K562 (cell line): ENCODE results near the gene BCL2A1. TPM values are rescaled to one million over a fixed set of nuclear protein-coding genes. Genes with fewer than 3 reads are reported as not detected.

Experiments
- ATAC-seq: fragments of 200-7000 bp; cut with Tn5 transposase; 3 replicates; pipeline ENCODE4 v1.9.1; 2020; ENCODE audit warnings: moderate library complexity
- BruUV-seq: library from RNA; stranded (reverse); fragments of 400-500 nt; replicated peaks from 2 replicates; lab custom pipeline; 2021; lab: Mats Ljungman, UMichigan
- CTCF ChIA-PET: fragments of 300-600 bp; formaldehyde crosslinking; extraction: SDS; loops from one replicate; lab custom pipeline; 2021; ENCODE audit warnings: low intra/inter-chr PET ratio; lab: Yijun Ruan, JAX
- POLR2A ChIA-PET: fragments of 300-600, 350-650 bp; sonication (Branson Sonifier 250); formaldehyde crosslinking; extraction: SDS; loops from one replicate; lab custom pipeline; 2021; ENCODE audit warnings: antibody characterized with exemption, inconsistent platforms; lab: Yijun Ruan, JAX
- DNase-seq, 4 experiments: peaks; one replicate each; pipeline versions ENCODE4 v3.0.0 to v3.0.0-alpha.2; 2011 to 2018; ENCODE audit warnings: low spot score in 3 of 4, mixed read lengths in 3 of 4; ENCODE audit errors: extremely low read depth in 1 of 4
- FAIRE-seq: peaks from 2 replicates; lab custom pipeline; 2011; peaks lifted over from hg19 to GRCh38; lab: Jason Lieb, UNC
- H2AFZ ChIP-seq: 2 replicates; pipeline ENCODE4 v1.6.0; 2011; ENCODE audit warnings: low read depth, low read length, control low read depth, inconsistent platforms
- H3K27ac ChIP-seq: fragments of 200-600 bp; 3 replicates; pipeline ENCODE4 v1.8.0; 2011; ENCODE audit warnings: low read depth, mild to moderate bottlenecking, control low read depth, inconsistent platforms, low read length, moderate library complexity, mixed read lengths; ENCODE audit errors: extremely low read depth
- H3K27me3 ChIP-seq, 2 experiments: fragments of 300-600 bp in 1 of 2; 2 replicates in 1 of 2; 3 replicates in 1 of 2; pipeline versions ENCODE4 v1.6.0 to v1.8.0; 2011; ENCODE audit warnings: inconsistent platforms in 2 of 2, low read length in 2 of 2, mild to moderate bottlenecking in 1 of 2, mixed read lengths in 1 of 2, moderate library complexity in 1 of 2; ENCODE audit not compliant: control insufficient read depth in 2 of 2, insufficient read depth in 2 of 2
- H3K36me3 ChIP-seq: fragments of 300-600 bp; 3 replicates; pipeline ENCODE4 v1.8.0; 2011; ENCODE audit warnings: mild to moderate bottlenecking, low read length, inconsistent platforms; ENCODE audit not compliant: control insufficient read depth, insufficient read depth
- H3K4me1 ChIP-seq, 2 experiments: fragments of 200-600 bp in 1 of 2; replicated peaks in 1 of 2; 2 replicates in 1 of 2; 3 replicates in 1 of 2; pipeline versions ENCODE4 v1.5.1 to v1.8.0; 2011; ENCODE audit warnings: inconsistent platforms in 2 of 2, low read length in 2 of 2, mild to moderate bottlenecking in 1 of 2, mixed read lengths in 1 of 2, moderate library complexity in 1 of 2; ENCODE audit not compliant: control insufficient read depth in 2 of 2, insufficient read depth in 2 of 2
- H3K4me2 ChIP-seq: 2 replicates; pipeline ENCODE4 v1.6.1; 2011; ENCODE audit warnings: low read length, control low read depth, inconsistent platforms, mixed read lengths; ENCODE audit not compliant: insufficient read depth
- H3K4me3 ChIP-seq: fragments of 200-600 bp; sonication (generic), shearing (Covaris generic); 2 replicates; pipeline ENCODE4 v1.5.1; 2016; ENCODE audit warnings: control low read depth, inconsistent platforms
- H3K79me2 ChIP-seq: fragments of 200-600 bp; 3 replicates; pipeline ENCODE4 v1.8.0; 2011; ENCODE audit warnings: low read length, inconsistent platforms; ENCODE audit not compliant: control insufficient read depth, insufficient read depth
- H3K9ac ChIP-seq, 2 experiments: 2 replicates each; pipeline versions ENCODE4 v1.6.0 to v1.6.1; 2011; ENCODE audit warnings: low read depth in 2 of 2, low read length in 2 of 2, control low read depth in 1 of 2, inconsistent platforms in 1 of 2, mild to moderate bottlenecking in 1 of 2, mixed read lengths in 1 of 2; ENCODE audit not compliant: insufficient read depth in 1 of 2
- H3K9me1 ChIP-seq: one replicate; pipeline ENCODE4 v1.6.0; 2011; ENCODE audit warnings: inconsistent platforms, mild to moderate bottlenecking, low read length, moderate library complexity; ENCODE audit not compliant: control insufficient read depth, insufficient read depth
- H3K9me3 ChIP-seq: replicated peaks from 2 replicates; pipeline ENCODE4 v1.5.1; 2011; ENCODE audit warnings: low read depth, low read length, inconsistent platforms; ENCODE audit not compliant: control insufficient read depth, insufficient read depth
- H4K20me1 ChIP-seq: replicated peaks from 2 replicates; pipeline ENCODE4 v1.6.1; 2011; ENCODE audit warnings: low read length, inconsistent platforms, mixed read lengths; ENCODE audit not compliant: control insufficient read depth, insufficient read depth
- BDP1 ChIP-seq: IDR thresholded peaks from 3 replicates; pipeline ENCODE4 v1.6.1; 2011; ENCODE audit not compliant: insufficient read length, insufficient read depth
- FOXP4 ChIP-seq: sonication (generic); formaldehyde crosslinking; IDR thresholded peaks from 2 replicates; pipeline ENCODE4 v1.8.0; 2022; ENCODE audit warnings: mild to moderate bottlenecking, missing genetic modification reagents, borderline replicate concordance
- HMBOX1 ChIP-seq: sonication (generic); IDR thresholded peaks from 2 replicates; pipeline ENCODE4 v1.6.1; 2016
- KAT7 ChIP-seq: sonication (generic); formaldehyde crosslinking; IDR thresholded peaks from 2 replicates; pipeline ENCODE4 v1.8.0; 2022; ENCODE audit warnings: missing genetic modification reagents, mild to moderate bottlenecking, borderline replicate concordance
- KLF6 ChIP-seq: fragments of 250-450 bp; sonication (Bioruptor Pico); IDR thresholded peaks from 2 replicates; pipeline ENCODE4 v1.4.0; 2020; ENCODE audit warnings: mild to moderate bottlenecking, moderate library complexity, borderline replicate concordance
- MAZ ChIP-seq, 2 experiments: fragments of 450-650 bp in 1 of 2; sonication (generic) in 1 of 2; formaldehyde crosslinking; IDR thresholded peaks in 1 of 2; conservative IDR thresholded peaks in 1 of 2; 2 replicates each; pipeline versions ENCODE4 v1.4.0 to v1.5.0; 2020; ENCODE audit warnings: mild to moderate bottlenecking in 1 of 2, missing genetic modification reagents in 1 of 2
- MEF2D ChIP-seq: conservative IDR thresholded peaks from 2 replicates; pipeline ENCODE4 v1.6.1; 2016; ENCODE audit warnings: low read depth, missing genetic modification characterization, missing compliant biosample characterization
- NCOA1 ChIP-seq: fragments of 450-650 bp; IDR thresholded peaks from 2 replicates; pipeline ENCODE4 v1.6.1; 2016; ENCODE audit warnings: low read depth
- NCOA4 ChIP-seq: fragments of 450-650 bp; IDR thresholded peaks from 2 replicates; pipeline ENCODE4 v1.6.1; 2018; ENCODE audit warnings: mild to moderate bottlenecking; ENCODE audit not compliant: partially characterized antibody
- PCBP1 ChIP-seq: fragments of 200-400 bp; formaldehyde crosslinking; IDR thresholded peaks from 2 replicates; pipeline ENCODE4 v1.6.1; 2018; ENCODE audit warnings: mild to moderate bottlenecking, low read depth, low read length; ENCODE audit not compliant: poor library complexity, severe bottlenecking
- POLR2G ChIP-seq: fragments of 200-400 bp; formaldehyde crosslinking; IDR thresholded peaks from 2 replicates; pipeline ENCODE4 v1.6.1; 2017; ENCODE audit warnings: low read depth, mild to moderate bottlenecking, antibody characterized with exemption, low read length, moderate library complexity
- SMAD1 ChIP-seq: fragments of 150-350 bp; IDR thresholded peaks from 2 replicates; pipeline ENCODE4 v1.6.1; 2014; ENCODE audit warnings: low read length, low read depth; ENCODE audit not compliant: partially characterized antibody
- THRB ChIP-seq: fragments of 450-650 bp; formaldehyde crosslinking; conservative IDR thresholded peaks from 2 replicates; pipeline ENCODE4 v1.4.0; 2022; ENCODE audit warnings: mild to moderate bottlenecking, missing genetic modification characterization
- ZBED1 ChIP-seq: IDR thresholded peaks from 2 replicates; pipeline ENCODE4 v1.6.1; 2014
- ZC3H4 ChIP-seq: sonication (generic); formaldehyde crosslinking; IDR thresholded peaks from 2 replicates; pipeline ENCODE4 v1.9.0; 2021; ENCODE audit warnings: missing genetic modification reagents, borderline replicate concordance
- ZFP30 ChIP-seq: fragments of 250-450 bp; sonication (Bioruptor Pico); IDR thresholded peaks from 2 replicates; pipeline ENCODE4 v1.8.0; 2022; ENCODE audit warnings: moderate library complexity, mild to moderate bottlenecking, inconsistent platforms, borderline replicate concordance
- ZNF212 ChIP-seq: fragments of 450-650 bp; formaldehyde crosslinking; IDR thresholded peaks from 2 replicates; pipeline ENCODE4 v1.4.0; 2020; ENCODE audit warnings: mild to moderate bottlenecking
- ZNF384 ChIP-seq: IDR thresholded peaks from 2 replicates; pipeline ENCODE4 v1.6.1; 2012; ENCODE audit warnings: low read depth, low read length, improper control_type of control experiment
- ZNF551 ChIP-seq: fragments of 250-450 bp; sonication (Bioruptor Pico); IDR thresholded peaks from 2 replicates; pipeline ENCODE4 v1.5.0; 2021; ENCODE audit warnings: mild to moderate bottlenecking, moderate library complexity
- WGBS: fragments of 100-300 bp; shearing (Covaris generic); methylation state at CpG from one replicate; pipeline ENCODE4 v1.1.6; 2016; ENCODE audit warnings: low coverage, mixed read lengths; ENCODE audit not compliant: insufficient coverage; ENCODE audit errors: missing lambda C conversion rate; 5-methylcytosine and 5-hydroxymethylcytosine counted together
- in situ Hi-C: fragments of 300-500 bp; cut with MboI; formaldehyde crosslinking; loops from 4 replicates; pipeline ENCODE4 v1.15.0; 2018; ENCODE audit warnings: inconsistent platforms, mixed read lengths
- intact Hi-C: fragments of 100-400 bp; cut with micrococcal nuclease; formaldehyde crosslinking; loops from 2 replicates; pipeline ENCODE4 v1.14.2; 2022
- polyA plus RNA-seq, 8 experiments: library from polyadenylated mRNA; depleted of rRNA in 4 of 8; stranded (reverse) in 5 of 8; unstranded in 3 of 8; fragments of >200 nt; fragmentation: Nextera tagmentation in 2 of 8; fragmentation: Illumina TruSeq in 1 of 8; extraction: Ambion mirVana in 2 of 8; extraction: Trizol in 1 of 8; gene quantifications; 2 replicates each; pipeline versions ENCODE4 v1.2.1 to v1.2.3, GENCODE V29; 2011 to 2014; ENCODE audit warnings: inconsistent platforms in 1 of 8, missing spikeins in 1 of 8
- total RNA-seq, 7 experiments: library from RNA; depleted of rRNA in 6 of 7; stranded (reverse); fragments of >200 nt in 6 of 7; fragmentation: Illumina TruSeq in 2 of 7; extraction: Trizol in 2 of 7; gene quantifications; 2 replicates each; pipeline versions ENCODE4 v1.2.1 to v1.2.3, GENCODE V29; 2011 to 2021; ENCODE audit warnings: low replicate concordance in 1 of 7

Gene BCL2A1
- total and polyA plus RNA-seq, 9 of the 15 experiments (the other 6 are each of a cell fraction or from before 2014, with no cell fraction given), result 0.11 to 1.2 (median 0.25) TPM; not detected in 4

- Histone ChIP-seq H3K4me1 (no peaks in the 10 kb centered on the region), H3K36me3 (no peaks in the 10 kb centered on the region), H3K9ac (no peak overlapping the region), H3K9me1 (no peaks in the 10 kb centered on the region), H2AFZ (no peak overlapping the region), H3K79me2 (no peaks in the 10 kb centered on the region), H4K20me1 (no peaks in the 10 kb centered on the region), H3K4me2 (no peak overlapping the region), H3K4me3 (no peak overlapping the region), H3K27ac (no peak overlapping the region), H3K27me3 (no peaks in the 10 kb centered on the region), H3K9me3 (no peaks in the 10 kb centered on the region)
- DNase-seq (no peak), FAIRE-seq (no peak), ATAC-seq (no peak)
- CTCF ChIA-PET, result no interaction called here
- intact Hi-C loops (no loop called here), in situ Hi-C loops (no loop called here)
- BruUV-seq, result no TSS peak
- TF ChIP-seq PCBP1 (no peak), NCOA4 (no peak), ZFP30 (CRISPR knock-in tag) (no peak), NCOA1 (no peak), KLF6 (CRISPR knock-in tag) (no peak), ZNF384 (no peak), FOXP4 (CRISPR knock-in tag) (no peak), POLR2G (no peak), THRB (CRISPR knock-in tag) (no peak), ZNF212 (CRISPR knock-in tag) (no peak), SMAD1 (no peak), ZC3H4 (CRISPR knock-in tag) (no peak), MAZ (CRISPR knock-in tag; conservative IDR thresholded peaks at IDR 0.05 in 1 of 2, IDR thresholded peaks at IDR 0.05 in 1 of 2) (no peak), KAT7 (CRISPR knock-in tag) (no peak), MEF2D (tag) (no peak), ZBED1 (no peak), BDP1 (no peak), ZNF551 (no peak), HMBOX1 (no peak)
- 59% methylated on average over 11 of the region's 12 CpGs for WGBS
- POLR2A ChIA-PET, result no interaction called here
Observed at GRCh38 chr15:80003171-80003570, 32.2 kb upstream of the BCL2A1 start.
